B cell (primary cell): ENCODE measurements around the gene PANK4. TPM values are rescaled to one million over a fixed set of nuclear protein-coding genes. Genes with fewer than 3 reads are reported as not detected.

Experiments
- ATAC-seq: fragments of 200-7000 bp; cut with Tn5 transposase; one replicate; pipeline ENCODE4 v1.10.0; 2021; ENCODE audit warnings: low read depth, mild to moderate bottlenecking, moderate number of reproducible peaks, moderate library complexity
- CTCF ChIA-PET: fragments of 350-600 bp; sonication (Branson Sonifier 250); formaldehyde crosslinking; loops from one replicate; lab custom pipeline; 2021; ENCODE audit warnings: antibody characterized with exemption, inconsistent platforms; lab: Charles Lee
- POLR2A ChIA-PET: fragments of 350-600 bp; sonication (Branson Sonifier 250); formaldehyde crosslinking; loops from one replicate; lab custom pipeline; 2021; ENCODE audit warnings: antibody characterized with exemption; lab: Charles Lee
- DNase-seq: peaks from one replicate; pipeline ENCODE4 v3.0.0; 2013
- H2AFZ ChIP-seq: 2 replicates; pipeline ENCODE4 v1.6.1; 2012; ENCODE audit warnings: mild to moderate bottlenecking, low read depth, low read length; ENCODE audit not compliant: insufficient read depth, poor library complexity, severe bottlenecking
- H3K27ac ChIP-seq, 2 donors: 1 replicate in 1 of 2; 2 replicates in 1 of 2; pipeline ENCODE4 v1.5.1; 2012 to 2013; ENCODE audit warnings: low read length in 2 of 2, mild to moderate bottlenecking in 2 of 2, moderate library complexity in 1 of 2
- H3K27me3 ChIP-seq, 4 experiments: fragments of 200-600 bp in 1 of 4; sonication (generic) in 1 of 4; replicated peaks in 1 of 4; 1 replicate in 2 of 4; 2 replicates in 2 of 4; pipeline versions ENCODE4 v1.6.1 to v1.7.0; 2013 to 2016; ENCODE audit warnings: low read length in 3 of 4, mild to moderate bottlenecking in 2 of 4, mixed read lengths in 1 of 4, moderate library complexity in 1 of 4; ENCODE audit not compliant: insufficient read depth in 4 of 4, control insufficient read depth in 3 of 4; ENCODE audit errors: control extremely low read depth in 1 of 4
- H3K36me3 ChIP-seq, 2 experiments: replicated peaks in 1 of 2; 1 replicate in 1 of 2; 2 replicates in 1 of 2; pipeline versions ENCODE4 v1.6.1 to v1.7.1; 2013; ENCODE audit warnings: low read length in 1 of 2; ENCODE audit not compliant: insufficient read depth in 2 of 2, control insufficient read depth in 1 of 2; ENCODE audit errors: control extremely low read depth in 1 of 2, extremely low read depth in 1 of 2
- H3K4me1 ChIP-seq, 2 donors: fragments of 200-600 bp in 1 of 2; sonication (generic) in 1 of 2; 1 replicate in 1 of 2; 2 replicates in 1 of 2; pipeline versions ENCODE4 v1.5.1 to v1.6.1; 2013 to 2017; ENCODE audit warnings: low read length in 2 of 2; ENCODE audit not compliant: control insufficient read depth in 2 of 2, insufficient read depth in 2 of 2
- H3K4me2 ChIP-seq: replicated peaks from 2 replicates; pipeline ENCODE3; 2012; ENCODE audit warnings: mild to moderate bottlenecking, low read depth, low read length; ENCODE audit not compliant: poor library complexity, severe bottlenecking
- H3K4me3 ChIP-seq, 5 experiments: fragments of 200-600 bp in 1 of 5; sonication (generic) in 1 of 5; 1 replicate in 3 of 5; 2 replicates in 2 of 5; pipeline versions ENCODE4 v1.5.1 to v1.7.0; 2011 to 2016; ENCODE audit warnings: low read length in 4 of 5, mild to moderate bottlenecking in 4 of 5, low read depth in 2 of 5, control low read depth in 1 of 5, moderate library complexity in 1 of 5; ENCODE audit not compliant: insufficient read depth in 1 of 5; ENCODE audit errors: control extremely low read depth in 1 of 5, extremely low read depth in 1 of 5
- H3K79me2 ChIP-seq: fragments of 200-600 bp; sonication (generic); one replicate; pipeline ENCODE4 v1.6.0; 2016; ENCODE audit warnings: low read length; ENCODE audit not compliant: control insufficient read depth, insufficient read depth
- H3K9ac ChIP-seq: fragments of 200-600 bp; sonication (generic); 2 replicates; pipeline ENCODE4 v1.6.1; 2017; ENCODE audit warnings: mild to moderate bottlenecking, low read length, moderate library complexity
- H3K9me3 ChIP-seq, 3 donors: one replicate each; pipeline versions ENCODE4 v1.6.1 to v1.7.1; 2013; ENCODE audit warnings: low read length in 2 of 3; ENCODE audit not compliant: control insufficient read depth in 2 of 3, insufficient read depth in 1 of 3; ENCODE audit errors: control extremely low read depth in 1 of 3
- H4K20me1 ChIP-seq: 2 replicates; pipeline ENCODE4 v1.6.0; 2012; ENCODE audit warnings: mild to moderate bottlenecking, low read length; ENCODE audit not compliant: insufficient read depth, control insufficient read depth, poor library complexity, severe bottlenecking
- H3K27ac Mint-ChIP-seq: one replicate; pipeline ENCODE4 v1.8.0; 2021; ENCODE audit warnings: mixed read lengths
- H3K27me3 Mint-ChIP-seq: one replicate; pipeline ENCODE4 v1.8.0; 2021; ENCODE audit warnings: mixed read lengths
- H3K4me1 Mint-ChIP-seq: one replicate; pipeline ENCODE4 v1.8.0; 2021; ENCODE audit warnings: mixed read lengths
- H3K4me3 Mint-ChIP-seq: one replicate; pipeline ENCODE4 v1.8.0; 2021; ENCODE audit warnings: mixed read lengths
- H3K9me3 Mint-ChIP-seq: one replicate; pipeline ENCODE4 v1.8.0; 2022; ENCODE audit warnings: mixed read lengths; ENCODE audit not compliant: insufficient read depth
- EZH2 ChIP-seq: IDR thresholded peaks from 2 replicates; pipeline ENCODE4 v1.6.1; 2012; ENCODE audit warnings: borderline replicate concordance, low read depth, mild to moderate bottlenecking, moderate library complexity, low read length; ENCODE audit not compliant: insufficient read depth, poor library complexity, severe bottlenecking
- WGBS: methylation state at CpG from one replicate; pipeline ENCODE4 v1.1.5; 2013; ENCODE audit warnings: missing lambda C conversion rate; ENCODE audit not compliant: insufficient coverage; 5-methylcytosine and 5-hydroxymethylcytosine counted together
- intact Hi-C: fragments of 100-400 bp; cut with micrococcal nuclease; formaldehyde crosslinking; loops from one replicate; pipeline ENCODE4 v1.10.0; 2022
- polyA plus RNA-seq: library from polyadenylated mRNA; depleted of rRNA; stranded (reverse); fragments of >200 nt; gene quantifications from 2 replicates; pipeline ENCODE4 v1.2.3, GENCODE V29; 2012
- total RNA-seq, 2 donors: library from RNA; stranded (reverse); fragments of 120-200 nt in 1 of 2; gene quantifications; 1 replicate in 1 of 2; 2 replicates in 1 of 2; pipeline versions ENCODE4 v1.2.3 to v1.2.4, GENCODE V29; 2013 to 2022
- TF ChIP-seq, protein P1 (sequence below): fragments of 200-600 bp; IDR thresholded peaks from one replicate; pipeline ENCODE4 v1.8.0; 2022; ENCODE audit warnings: antibody characterized with exemption, mild to moderate bottlenecking

PANK4 gene
- total and polyA plus RNA-seq, 2 donors (not counting 1 experiment from before 2014, with no cell fraction given) = 38.0 to 80.5 TPM

DNA sequence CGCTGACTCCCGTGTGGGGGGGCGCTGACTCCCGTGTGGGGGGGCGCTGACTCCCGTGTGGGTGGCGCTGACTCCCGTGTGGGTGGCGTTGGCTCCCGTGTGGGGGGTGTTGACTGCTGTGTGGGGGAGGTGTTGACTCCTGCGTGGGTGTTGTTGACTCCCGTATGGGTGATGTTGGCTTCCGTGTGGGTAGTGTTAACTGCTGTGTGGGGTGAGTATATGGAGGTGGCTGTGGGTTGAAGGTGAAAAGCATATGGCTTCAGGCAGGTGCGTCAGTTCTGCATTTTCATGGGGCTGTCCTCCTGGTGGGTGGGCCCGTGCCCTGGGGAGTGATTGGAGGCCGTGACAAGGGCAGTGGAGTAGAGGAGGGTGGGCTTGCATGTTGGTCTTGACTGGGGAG lies 42.4 kb downstream of the PANK4 start:
- intact Hi-C loops = no loop called here
- WGBS = 87% methylated on average over 16 of the region's 16 CpGs
- no peak overlapping the region for H3K27ac ChIP-seq
- ATAC-seq = no peak
- peaks cover 10% of the 10 kb centered on the region for H3K4me1 Mint-ChIP-seq
- H3K9ac ChIP-seq = no peak overlapping the region
- H2AFZ ChIP-seq = no peak overlapping the region
- no peaks in the 10 kb centered on the region for H3K79me2 ChIP-seq
- no peak for TF ChIP-seq EZH2
- TF ChIP-seq, protein P1, sequence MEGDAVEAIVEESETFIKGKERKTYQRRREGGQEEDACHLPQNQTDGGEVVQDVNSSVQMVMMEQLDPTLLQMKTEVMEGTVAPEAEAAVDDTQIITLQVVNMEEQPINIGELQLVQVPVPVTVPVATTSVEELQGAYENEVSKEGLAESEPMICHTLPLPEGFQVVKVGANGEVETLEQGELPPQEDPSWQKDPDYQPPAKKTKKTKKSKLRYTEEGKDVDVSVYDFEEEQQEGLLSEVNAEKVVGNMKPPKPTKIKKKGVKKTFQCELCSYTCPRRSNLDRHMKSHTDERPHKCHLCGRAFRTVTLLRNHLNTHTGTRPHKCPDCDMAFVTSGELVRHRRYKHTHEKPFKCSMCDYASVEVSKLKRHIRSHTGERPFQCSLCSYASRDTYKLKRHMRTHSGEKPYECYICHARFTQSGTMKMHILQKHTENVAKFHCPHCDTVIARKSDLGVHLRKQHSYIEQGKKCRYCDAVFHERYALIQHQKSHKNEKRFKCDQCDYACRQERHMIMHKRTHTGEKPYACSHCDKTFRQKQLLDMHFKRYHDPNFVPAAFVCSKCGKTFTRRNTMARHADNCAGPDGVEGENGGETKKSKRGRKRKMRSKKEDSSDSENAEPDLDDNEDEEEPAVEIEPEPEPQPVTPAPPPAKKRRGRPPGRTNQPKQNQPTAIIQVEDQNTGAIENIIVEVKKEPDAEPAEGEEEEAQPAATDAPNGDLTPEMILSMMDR = no peak
- ChIA-PET POLR2A (interaction anchor here (0.9 kb wide), 1 partner anchor 11 kb away, joined by 3 read pairs; no protein-coding TSS in a partner anchor), CTCF (no interaction called here)
- no peak overlapping the region for H3K4me3 ChIP-seq
- no peaks in the 10 kb centered on the region for H3K9me3 Mint-ChIP-seq
- H3K4me1 ChIP-seq = peaks cover 0 to 10% of the 10 kb centered on the region in 2 donors
- DNase-seq = no peak
- no peaks in the 10 kb centered on the region for H3K27me3 Mint-ChIP-seq
- H3K27ac Mint-ChIP-seq = no peak overlapping the region
- H3K4me3 Mint-ChIP-seq = no peak overlapping the region
- peaks cover 0 to 15% (median 7%) of the 10 kb centered on the region in 3 donors for H3K9me3 ChIP-seq
- no peaks in the 10 kb centered on the region for H3K27me3 ChIP-seq
- no peaks in the 10 kb centered on the region for H3K36me3 ChIP-seq
- no peak overlapping the region for H3K4me2 ChIP-seq
- H4K20me1 ChIP-seq = no peaks in the 10 kb centered on the region

DNA sequence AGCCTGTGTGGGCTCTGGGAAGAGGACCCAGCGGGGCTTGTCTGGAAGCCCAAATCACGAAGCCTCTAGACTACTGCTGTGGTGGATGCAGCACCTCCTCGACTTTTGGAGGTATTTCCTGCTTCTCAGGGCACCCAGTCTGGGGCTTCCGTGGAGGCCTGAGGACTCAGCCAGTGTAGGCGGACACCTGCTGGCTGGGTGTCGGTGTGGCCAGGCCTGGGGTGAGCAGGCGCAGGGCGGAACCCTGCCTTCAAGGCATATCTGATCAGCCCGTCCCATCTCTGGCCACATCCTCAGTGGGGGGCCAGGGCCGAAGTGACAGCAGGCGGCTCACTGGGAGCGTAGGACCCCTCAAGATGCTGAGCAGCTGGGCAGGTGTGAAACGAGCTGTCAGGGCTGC lies 43.4 kb downstream of the PANK4 start:
- WGBS = 82% methylated on average over 13 of the region's 13 CpGs
- no peak for TF ChIP-seq EZH2
- TF ChIP-seq, protein P1 = no peak

More for the DNA sequence above, 43.4 kb downstream of the PANK4 start:
- Histone ChIP-seq H3K27me3 (no peaks in the 10 kb centered on the region), H3K4me1 (peaks cover 0 to 10% of the 10 kb centered on the region in 2 donors), H2AFZ (no peak overlapping the region), H3K36me3 (no peaks in the 10 kb centered on the region), H4K20me1 (no peaks in the 10 kb centered on the region), H3K4me3 (no peak overlapping the region), H3K27ac (no peak overlapping the region), H3K4me2 (no peak overlapping the region), H3K9ac (no peak overlapping the region), H3K79me2 (no peaks in the 10 kb centered on the region), H3K9me3 (peaks cover 0 to 5% (median 0%) of the 10 kb centered on the region in 3 donors)
- H3K4me3 Mint-ChIP-seq = no peak overlapping the region
- ATAC-seq (no peak), DNase-seq (no peak)
- intact Hi-C loops = no loop called here
- ChIA-PET CTCF (no interaction called here), POLR2A (interaction anchor here (0.9 kb wide), 1 partner anchor 12 kb away, joined by 3 read pairs; no protein-coding TSS in a partner anchor)
- H3K4me1 Mint-ChIP-seq = peaks cover 10% of the 10 kb centered on the region
- H3K27me3 Mint-ChIP-seq = no peaks in the 10 kb centered on the region
- H3K9me3 Mint-ChIP-seq = no peaks in the 10 kb centered on the region
- H3K27ac Mint-ChIP-seq = no peak overlapping the region
